Activated CD8-positive, alpha-beta T cell treated with anti-CD3 and anti-CD28 coated beads for 36 hours (primary cell): ENCODE results near the gene UBAC1. TPM values are rescaled to one million over a fixed set of nuclear protein-coding genes. Genes with fewer than 3 reads are reported as not detected.

Experiments
- ATAC-seq: fragments of 200-7000 bp; cut with Tn5 transposase; one replicate; pipeline ENCODE4 v1.10.0; 2021; ENCODE audit warnings: mild to moderate bottlenecking, moderate library complexity
- CTCF ChIA-PET: fragments of 350-600 bp; sonication (Branson Sonifier 250); formaldehyde crosslinking; loops from one replicate; lab custom pipeline; 2021; ENCODE audit warnings: antibody characterized with exemption; lab: Charles Lee
- POLR2A ChIA-PET: fragments of 350-600 bp; sonication (Branson Sonifier 250); formaldehyde crosslinking; loops from one replicate; lab custom pipeline; 2021; ENCODE audit warnings: antibody characterized with exemption; lab: Charles Lee
- DNase-seq: peaks from one replicate; pipeline ENCODE4 v3.0.0-alpha.2; 2020
- H3K27ac Mint-ChIP-seq: one replicate; pipeline ENCODE4 v1.8.0; 2021; ENCODE audit warnings: mild to moderate bottlenecking, mixed read lengths
- H3K27me3 Mint-ChIP-seq: one replicate; pipeline ENCODE4 v1.8.0; 2021; ENCODE audit warnings: mixed read lengths
- H3K36me3 Mint-ChIP-seq: one replicate; pipeline ENCODE4 v1.8.0; 2021; ENCODE audit warnings: low read depth, mixed read lengths
- H3K4me1 Mint-ChIP-seq: one replicate; pipeline ENCODE4 v1.8.0; 2021; ENCODE audit warnings: low read depth, mixed read lengths
- H3K4me3 Mint-ChIP-seq: one replicate; pipeline ENCODE4 v1.8.0; 2021; ENCODE audit warnings: mild to moderate bottlenecking, moderate library complexity, mixed read lengths
- H3K9me3 Mint-ChIP-seq: one replicate; pipeline ENCODE4 v1.8.0; 2021; ENCODE audit warnings: mixed read lengths
- intact Hi-C: fragments of 100-400 bp; cut with micrococcal nuclease; formaldehyde crosslinking; loops from one replicate; pipeline ENCODE4 v1.10.0; 2022
- total RNA-seq, 2 experiments: library from RNA; stranded (reverse); gene quantifications; one replicate each; pipeline ENCODE4 v1.2.3, GENCODE V29; 2021
- TF ChIP-seq, protein P1 (sequence below): fragments of 200-600 bp; IDR thresholded peaks from one replicate; pipeline ENCODE4 v1.8.0; 2022; ENCODE audit warnings: antibody characterized with exemption, mild to moderate bottlenecking

The UBAC1 gene
- total RNA-seq, 2 experiments from 2014 or later: 32.4 to 34.3 TPM

DNA sequence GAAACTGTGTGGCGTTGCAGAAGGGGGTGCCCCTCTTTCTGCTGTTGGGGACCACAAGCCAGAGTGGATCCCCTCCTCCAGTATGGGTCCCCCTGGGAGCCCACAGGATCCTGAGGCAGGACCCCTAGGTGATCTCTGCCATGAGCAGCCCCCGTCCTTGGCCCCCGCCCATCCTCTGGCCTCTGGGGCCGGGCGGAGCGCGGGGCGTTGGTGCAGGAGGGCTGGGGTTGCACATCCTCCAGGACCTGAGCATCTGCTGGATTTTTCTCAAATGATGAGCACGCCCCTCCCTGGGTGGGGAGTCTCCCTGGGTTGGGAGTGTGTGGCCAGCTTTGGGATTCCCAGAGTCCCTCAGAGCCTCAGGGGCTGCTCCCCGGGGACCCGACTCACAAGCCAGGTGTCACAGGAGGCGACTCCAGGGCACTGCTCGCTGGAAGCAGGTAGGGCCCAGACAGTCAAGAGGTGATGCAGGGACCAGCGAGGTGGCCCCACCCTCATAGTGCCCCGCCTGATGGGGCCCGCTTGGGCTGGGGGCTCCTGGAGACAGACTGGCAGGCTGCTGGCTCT lies 26.7 kb upstream of the UBAC1 start:
- H3K4me3 Mint-ChIP-seq: no peak overlapping the region
- TF ChIP-seq, protein P1, sequence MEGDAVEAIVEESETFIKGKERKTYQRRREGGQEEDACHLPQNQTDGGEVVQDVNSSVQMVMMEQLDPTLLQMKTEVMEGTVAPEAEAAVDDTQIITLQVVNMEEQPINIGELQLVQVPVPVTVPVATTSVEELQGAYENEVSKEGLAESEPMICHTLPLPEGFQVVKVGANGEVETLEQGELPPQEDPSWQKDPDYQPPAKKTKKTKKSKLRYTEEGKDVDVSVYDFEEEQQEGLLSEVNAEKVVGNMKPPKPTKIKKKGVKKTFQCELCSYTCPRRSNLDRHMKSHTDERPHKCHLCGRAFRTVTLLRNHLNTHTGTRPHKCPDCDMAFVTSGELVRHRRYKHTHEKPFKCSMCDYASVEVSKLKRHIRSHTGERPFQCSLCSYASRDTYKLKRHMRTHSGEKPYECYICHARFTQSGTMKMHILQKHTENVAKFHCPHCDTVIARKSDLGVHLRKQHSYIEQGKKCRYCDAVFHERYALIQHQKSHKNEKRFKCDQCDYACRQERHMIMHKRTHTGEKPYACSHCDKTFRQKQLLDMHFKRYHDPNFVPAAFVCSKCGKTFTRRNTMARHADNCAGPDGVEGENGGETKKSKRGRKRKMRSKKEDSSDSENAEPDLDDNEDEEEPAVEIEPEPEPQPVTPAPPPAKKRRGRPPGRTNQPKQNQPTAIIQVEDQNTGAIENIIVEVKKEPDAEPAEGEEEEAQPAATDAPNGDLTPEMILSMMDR: no peak

DNA sequence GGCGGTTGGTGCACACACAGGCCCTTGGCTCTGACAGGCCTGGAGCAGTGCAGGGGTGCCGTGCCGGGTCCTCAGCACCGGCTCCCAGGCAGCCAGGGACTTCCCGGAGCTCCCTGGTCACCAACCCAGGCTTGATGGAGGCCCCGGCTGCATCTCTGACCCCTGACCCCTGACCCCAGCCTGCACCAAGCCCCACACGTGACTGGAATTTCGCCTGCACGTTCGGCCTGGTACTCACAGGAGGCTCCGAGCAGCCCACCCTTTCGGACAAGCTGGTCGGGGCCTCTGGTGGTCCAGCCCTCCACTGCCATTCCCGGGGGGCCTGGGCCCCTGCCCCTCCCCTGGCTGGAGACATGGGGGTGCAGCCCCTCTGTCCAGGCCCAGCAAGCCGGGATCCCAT lies 25.4 kb upstream of the UBAC1 start:
- no peak overlapping the region for H3K4me3 Mint-ChIP-seq
- peaks cover 7% of the 10 kb centered on the region for H3K4me1 Mint-ChIP-seq
- H3K27ac Mint-ChIP-seq: no peak overlapping the region
- TF ChIP-seq, protein P1: no peak
- no peaks in the 10 kb centered on the region for H3K9me3 Mint-ChIP-seq
- H3K27me3 Mint-ChIP-seq: no peaks in the 10 kb centered on the region
- ATAC-seq: no peak
- POLR2A ChIA-PET: no interaction called here
- CTCF ChIA-PET: interaction anchor here (0.8 to 1.1 kb wide), 2 partner anchors 19 to 136 kb away, joined by 3 read pairs; no protein-coding TSS in a partner anchor
- DNase-seq: no peak
- intact Hi-C loops: no loop called here
- no peaks in the 10 kb centered on the region for H3K36me3 Mint-ChIP-seq

More for the DNA sequence above, 26.7 kb upstream of the UBAC1 start:
- Mint-ChIP-seq H3K27ac (no peak overlapping the region), H3K4me1 (peaks cover 14% of the 10 kb centered on the region), H3K36me3 (no peaks in the 10 kb centered on the region), H3K27me3 (no peaks in the 10 kb centered on the region), H3K9me3 (no peaks in the 10 kb centered on the region)
- intact Hi-C loops: no loop called here
- ATAC-seq (no peak), DNase-seq (no peak)
- POLR2A ChIA-PET: no interaction called here
- CTCF ChIA-PET: no interaction called here

DNA sequence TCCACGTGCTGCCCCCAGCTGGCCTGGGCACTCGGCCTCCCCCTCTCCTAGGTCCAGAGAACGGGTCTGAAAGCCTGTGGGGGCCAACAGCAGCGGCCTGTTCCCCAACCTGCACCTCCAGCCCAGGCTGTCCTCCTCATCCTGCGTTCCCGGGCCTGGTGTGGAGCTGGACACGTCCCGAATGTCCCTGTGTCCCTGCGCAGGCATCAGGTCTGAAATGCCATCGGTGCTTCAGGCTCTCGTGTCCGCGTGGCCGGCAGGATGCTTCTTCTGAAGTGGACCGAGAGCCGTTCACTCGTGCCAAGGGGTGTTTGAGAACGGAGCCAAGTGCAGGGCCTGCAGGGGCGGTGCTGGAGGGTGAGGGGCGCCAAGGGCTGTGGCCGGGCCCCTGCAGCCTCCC lies 24.7 kb upstream of the UBAC1 start:
- H3K4me3 Mint-ChIP-seq: no peak overlapping the region
- TF ChIP-seq, protein P1: no peak
- H3K36me3 Mint-ChIP-seq: no peaks in the 10 kb centered on the region
- DNase-seq (no peak), ATAC-seq (no peak)
- ChIA-PET CTCF (no interaction called here), POLR2A (no interaction called here)
- H3K27me3 Mint-ChIP-seq: no peaks in the 10 kb centered on the region
- no peak overlapping the region for H3K27ac Mint-ChIP-seq
- H3K9me3 Mint-ChIP-seq: no peaks in the 10 kb centered on the region
- H3K4me1 Mint-ChIP-seq: peaks cover 7% of the 10 kb centered on the region
- intact Hi-C loops: no loop called here

DNA sequence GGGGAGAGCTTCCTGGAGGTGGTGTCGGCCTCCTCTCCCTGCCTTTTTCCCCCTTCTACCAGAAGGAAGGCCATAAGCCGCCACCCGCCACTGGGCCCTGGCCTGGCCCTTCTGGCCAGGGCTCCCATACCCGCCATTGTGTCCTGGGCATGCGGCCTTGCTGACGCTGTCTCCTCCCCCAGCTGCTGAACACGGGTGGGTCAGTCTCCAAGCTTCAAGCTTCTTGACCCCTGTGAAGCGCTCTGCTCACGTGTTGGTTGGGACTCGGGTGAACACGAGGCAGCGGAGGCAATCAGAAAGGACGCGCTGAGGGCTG lies 24.2 kb upstream of the UBAC1 start:
- intact Hi-C loops: no loop called here
- DNase-seq (no peak), ATAC-seq (no peak)

DNA sequence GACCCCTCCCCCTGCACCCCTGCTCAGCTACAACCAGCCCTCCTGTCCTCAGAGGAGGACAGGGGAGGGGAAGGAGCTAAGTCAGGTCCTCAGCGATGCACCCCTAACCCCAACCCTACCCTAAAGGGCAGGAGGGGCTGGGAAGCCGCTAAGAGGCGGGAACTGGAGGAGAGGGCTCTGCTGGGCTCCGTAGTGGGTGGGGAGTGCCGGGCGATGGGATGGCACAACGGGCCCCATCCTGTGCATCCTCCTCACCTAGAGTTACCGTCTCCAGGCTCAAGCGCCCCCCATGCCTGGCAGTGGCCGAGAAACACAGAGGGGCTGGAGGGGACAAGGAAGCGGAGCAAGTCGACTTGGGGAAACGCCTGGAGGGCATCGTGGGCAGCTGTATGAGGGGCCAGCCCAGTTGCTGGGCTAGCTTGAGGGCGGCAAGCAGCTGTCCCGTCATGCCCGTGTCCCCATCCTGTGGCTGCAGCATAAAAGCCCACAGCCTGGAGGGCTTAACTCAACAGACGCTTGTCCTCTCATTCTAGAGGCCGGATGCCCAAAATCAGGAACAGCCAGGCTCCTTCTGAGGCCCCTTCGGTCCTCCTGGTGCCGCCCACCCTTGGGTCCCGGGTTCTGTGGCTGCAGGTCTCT lies 23.0 kb upstream of the UBAC1 start:
- ChIA-PET CTCF (interaction anchor here (0.7 to 1.9 kb wide), 2 partner anchors 9 to 138 kb away, joined by 3 to 5 read pairs; no protein-coding TSS in a partner anchor), POLR2A (no interaction called here)
- intact Hi-C loops: no loop called here
- H3K36me3 Mint-ChIP-seq: no peaks in the 10 kb centered on the region
- H3K27ac Mint-ChIP-seq: no peak overlapping the region
- no peaks in the 10 kb centered on the region for H3K9me3 Mint-ChIP-seq
- H3K27me3 Mint-ChIP-seq: no peaks in the 10 kb centered on the region
- no peak overlapping the region for H3K4me3 Mint-ChIP-seq
- peaks cover 3% of the 10 kb centered on the region for H3K4me1 Mint-ChIP-seq
- DNase-seq (no peak), ATAC-seq (no peak)
- TF ChIP-seq, protein P1: no peak

More for the DNA sequence above, 24.2 kb upstream of the UBAC1 start:
- no peak overlapping the region for H3K27ac Mint-ChIP-seq
- no peaks in the 10 kb centered on the region for H3K27me3 Mint-ChIP-seq
- H3K9me3 Mint-ChIP-seq: no peaks in the 10 kb centered on the region
- no peaks in the 10 kb centered on the region for H3K36me3 Mint-ChIP-seq
- ChIA-PET CTCF (no interaction called here), POLR2A (no interaction called here)
- H3K4me1 Mint-ChIP-seq: peaks cover 6% of the 10 kb centered on the region
- no peak overlapping the region for H3K4me3 Mint-ChIP-seq
- TF ChIP-seq, protein P1: no peak
